Measurements from ENCODE around the gene STRN3. TPM values are rescaled to one million over a fixed set of nuclear protein-coding genes. Genes with fewer than 3 reads are reported as not detected.

STRN3 gene
- total RNA-seq, 1 experiment from 2014 or later: 52.1 TPM

DNA sequence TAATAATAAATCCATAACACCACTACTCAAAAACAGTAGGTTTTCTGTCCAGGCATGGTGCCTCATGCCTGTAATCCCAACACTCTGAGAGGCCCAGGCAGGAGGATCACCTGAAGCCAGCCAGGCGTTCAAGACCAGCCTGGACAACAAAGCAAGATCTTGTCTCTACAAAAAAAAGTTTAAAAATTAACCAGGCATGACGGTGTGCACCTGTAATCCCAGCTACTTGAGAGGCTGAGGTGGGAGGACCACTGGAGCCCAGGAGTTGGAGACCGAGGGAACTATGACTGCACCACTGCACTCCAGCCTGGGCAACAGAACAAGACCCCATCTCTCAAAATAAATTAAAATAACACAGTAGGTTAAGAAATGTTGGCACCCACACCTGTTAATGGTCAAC, 45.2 kb downstream of the STRN3 start:
- no peak overlapping the region for H3T11ph ChIP-seq (ENCODE audit: low read length)
- no peak overlapping the region for H4K91ac ChIP-seq (ENCODE audit: insufficient read length, low read depth, low read length)
- no CpG with 5 or more reads among the region's 3 CpGs for WGBS (ENCODE audit: extremely low coverage, insufficient read length, low lambda C conversion rate)
- no peak overlapping the region for H2BK15ac ChIP-seq (ENCODE audit: low read depth, low read length)
- no peaks in the 10 kb centered on the region for H3K9me3 ChIP-seq (ENCODE audit: control insufficient read depth, low read depth, low read length)
- no peak overlapping the region for H2BK20ac ChIP-seq (ENCODE audit: low read depth, low read length, poor library complexity, severe bottlenecking)
- no peak overlapping the region for H3K14ac ChIP-seq (ENCODE audit: insufficient read depth, low read length)
- H4K5ac ChIP-seq (ENCODE audit: insufficient read length, low read depth, low read length): no peak overlapping the region
- Mint-ChIP-seq H3K27ac (peak overlapping the region in 1 of 3 experiments; percentile 35; a peak in 4 of 7 replicates), H3K9me3 (no peaks in the 10 kb centered on the region), H3K4me3 (no peak overlapping the region), H3K36me3 (ENCODE audit: insufficient read depth in 1 of 3, low read depth in 3 of 3) (peaks cover 1 to 6% (median 4%) of the 10 kb centered on the region in 3 experiments; a peak in 4 of 7 replicates), H3K4me1 (peaks cover 6 to 7% of the 10 kb centered on the region in 2 experiments; a peak in 2 of 4 replicates), H3K27me3 (ENCODE audit: low read depth) (no peaks in the 10 kb centered on the region)
- no peak overlapping the region for H3K56ac ChIP-seq (ENCODE audit: insufficient read length, low read depth, low read length)
- H3K79me1 ChIP-seq (ENCODE audit: insufficient read depth, low read depth, low read length, poor library complexity, severe bottlenecking): peaks cover 5% of the 10 kb centered on the region
- H3K4ac ChIP-seq (ENCODE audit: low read depth, low read length): no peak overlapping the region
- no peak overlapping the region for H2AK5ac ChIP-seq (ENCODE audit: insufficient read length, low read length)
- no peak for DNase-seq
- no peak overlapping the region for H2AFZ ChIP-seq (ENCODE audit: low read length)
- H3K18ac ChIP-seq (ENCODE audit: insufficient read length, low read depth, low read length): no peak overlapping the region
- H4K8ac ChIP-seq (replicated peaks; ENCODE audit: insufficient read length, low read depth, low read length): no peak overlapping the region
- no peaks in the 10 kb centered on the region for H4K20me1 ChIP-seq (ENCODE audit: control insufficient read depth, insufficient read depth, insufficient read length)
- TF ChIP-seq, protein P1, sequence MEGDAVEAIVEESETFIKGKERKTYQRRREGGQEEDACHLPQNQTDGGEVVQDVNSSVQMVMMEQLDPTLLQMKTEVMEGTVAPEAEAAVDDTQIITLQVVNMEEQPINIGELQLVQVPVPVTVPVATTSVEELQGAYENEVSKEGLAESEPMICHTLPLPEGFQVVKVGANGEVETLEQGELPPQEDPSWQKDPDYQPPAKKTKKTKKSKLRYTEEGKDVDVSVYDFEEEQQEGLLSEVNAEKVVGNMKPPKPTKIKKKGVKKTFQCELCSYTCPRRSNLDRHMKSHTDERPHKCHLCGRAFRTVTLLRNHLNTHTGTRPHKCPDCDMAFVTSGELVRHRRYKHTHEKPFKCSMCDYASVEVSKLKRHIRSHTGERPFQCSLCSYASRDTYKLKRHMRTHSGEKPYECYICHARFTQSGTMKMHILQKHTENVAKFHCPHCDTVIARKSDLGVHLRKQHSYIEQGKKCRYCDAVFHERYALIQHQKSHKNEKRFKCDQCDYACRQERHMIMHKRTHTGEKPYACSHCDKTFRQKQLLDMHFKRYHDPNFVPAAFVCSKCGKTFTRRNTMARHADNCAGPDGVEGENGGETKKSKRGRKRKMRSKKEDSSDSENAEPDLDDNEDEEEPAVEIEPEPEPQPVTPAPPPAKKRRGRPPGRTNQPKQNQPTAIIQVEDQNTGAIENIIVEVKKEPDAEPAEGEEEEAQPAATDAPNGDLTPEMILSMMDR (conservative IDR thresholded peaks at IDR 0.05): no peak
- no peaks in the 10 kb centered on the region for H3K23me2 ChIP-seq (ENCODE audit: insufficient read length, low read depth, low read length, poor library complexity, severe bottlenecking)
- H3K23ac ChIP-seq (ENCODE audit: insufficient read length, low read depth, low read length): no peak overlapping the region
- no peaks in the 10 kb centered on the region for H3K4me1 ChIP-seq (ENCODE audit: insufficient read depth, low read length)
- H2BK5ac ChIP-seq (ENCODE audit: insufficient read length, low read length): no peak overlapping the region
- H2BK12ac ChIP-seq (ENCODE audit: insufficient read length, low read depth, low read length): no peak overlapping the region
- H3K4me2 ChIP-seq (ENCODE audit: insufficient read depth, insufficient read length, low read length): no peak overlapping the region
- H3K9ac ChIP-seq (ENCODE audit: extremely low read depth, insufficient read length, low read length): no peak overlapping the region
- no peak overlapping the region for H2BK120ac ChIP-seq (ENCODE audit: low read depth, low read length, poor library complexity, severe bottlenecking)
- no peak overlapping the region for H3K27ac ChIP-seq (ENCODE audit: insufficient read length, low read depth, low read length)
- no peaks in the 10 kb centered on the region for H3K27me3 ChIP-seq (ENCODE audit: insufficient read depth, low read length)
- peaks cover 12% of the 10 kb centered on the region; the same call in 1 of the 2 replicates for H3K79me2 ChIP-seq (ENCODE audit: insufficient read depth, low read length)

All from H9 (cell line).